ENCODE data around the gene SORCS2.

SORCS2 gene

DNA sequence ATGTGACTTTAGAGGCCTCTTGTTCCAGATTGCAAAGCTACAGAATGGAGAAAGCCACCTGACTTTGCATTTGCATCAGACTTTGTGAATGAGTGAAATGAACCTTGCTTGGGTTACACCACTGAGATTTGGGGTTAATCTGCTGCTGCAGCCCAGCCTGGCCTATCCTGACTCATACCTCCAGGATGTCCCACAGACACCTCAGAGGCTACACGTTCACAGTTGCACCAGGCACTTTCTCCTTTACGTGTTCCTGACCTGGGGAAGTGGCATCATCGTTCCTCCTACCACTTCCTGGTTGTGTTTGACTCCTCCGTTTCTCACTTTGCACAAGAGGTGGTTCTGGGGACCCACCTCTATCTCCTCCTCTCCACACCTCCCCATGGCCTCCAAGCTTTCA is 9.2 kb upstream of the SORCS2 start:
- DNase-seq (ENCODE audit: extremely low spot score), result no peak
- POLR2A ChIA-PET, result no interaction called here
- TF ChIP-seq HDGF (IDR thresholded peaks at IDR 0.05; ENCODE audit: borderline replicate concordance) (no peak), TARDBP (IDR thresholded peaks at IDR 0.05) (no peak), FOXK2 (IDR thresholded peaks at IDR 0.05) (no peak), ARNT (IDR thresholded peaks at IDR 0.05) (no peak), ZNF384 (IDR thresholded peaks at IDR 0.05) (no peak), ELF4 (IDR thresholded peaks at IDR 0.05) (no peak), CTBP1 (IDR thresholded peaks at IDR 0.05; ENCODE audit: borderline replicate concordance) (no peak), BHLHE40 (IDR thresholded peaks at IDR 0.05; ENCODE audit: borderline replicate concordance) (no peak), FOXA1 (IDR thresholded peaks at IDR 0.05) (no peak), NFRKB (IDR thresholded peaks at IDR 0.05) (no peak), LEF1 (IDR thresholded peaks at IDR 0.05; ENCODE audit: borderline replicate concordance) (no peak), SUZ12 (IDR thresholded peaks at IDR 0.05) (no peak), FOXM1 (IDR thresholded peaks at IDR 0.05; ENCODE audit: borderline replicate concordance) (no peak), SP1 (IDR thresholded peaks at IDR 0.05) (no peak)
- TF ChIP-seq, protein P1, sequence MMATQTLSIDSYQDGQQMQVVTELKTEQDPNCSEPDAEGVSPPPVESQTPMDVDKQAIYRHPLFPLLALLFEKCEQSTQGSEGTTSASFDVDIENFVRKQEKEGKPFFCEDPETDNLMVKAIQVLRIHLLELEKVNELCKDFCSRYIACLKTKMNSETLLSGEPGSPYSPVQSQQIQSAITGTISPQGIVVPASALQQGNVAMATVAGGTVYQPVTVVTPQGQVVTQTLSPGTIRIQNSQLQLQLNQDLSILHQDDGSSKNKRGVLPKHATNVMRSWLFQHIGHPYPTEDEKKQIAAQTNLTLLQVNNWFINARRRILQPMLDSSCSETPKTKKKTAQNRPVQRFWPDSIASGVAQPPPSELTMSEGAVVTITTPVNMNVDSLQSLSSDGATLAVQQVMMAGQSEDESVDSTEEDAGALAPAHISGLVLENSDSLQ (IDR thresholded peaks at IDR 0.05), result no peak
- CTCF ChIA-PET, result interaction anchor here (0.6 kb wide), 1 partner anchor 16 kb away, joined by 3 read pairs; no protein-coding TSS in a partner anchor

DNA sequence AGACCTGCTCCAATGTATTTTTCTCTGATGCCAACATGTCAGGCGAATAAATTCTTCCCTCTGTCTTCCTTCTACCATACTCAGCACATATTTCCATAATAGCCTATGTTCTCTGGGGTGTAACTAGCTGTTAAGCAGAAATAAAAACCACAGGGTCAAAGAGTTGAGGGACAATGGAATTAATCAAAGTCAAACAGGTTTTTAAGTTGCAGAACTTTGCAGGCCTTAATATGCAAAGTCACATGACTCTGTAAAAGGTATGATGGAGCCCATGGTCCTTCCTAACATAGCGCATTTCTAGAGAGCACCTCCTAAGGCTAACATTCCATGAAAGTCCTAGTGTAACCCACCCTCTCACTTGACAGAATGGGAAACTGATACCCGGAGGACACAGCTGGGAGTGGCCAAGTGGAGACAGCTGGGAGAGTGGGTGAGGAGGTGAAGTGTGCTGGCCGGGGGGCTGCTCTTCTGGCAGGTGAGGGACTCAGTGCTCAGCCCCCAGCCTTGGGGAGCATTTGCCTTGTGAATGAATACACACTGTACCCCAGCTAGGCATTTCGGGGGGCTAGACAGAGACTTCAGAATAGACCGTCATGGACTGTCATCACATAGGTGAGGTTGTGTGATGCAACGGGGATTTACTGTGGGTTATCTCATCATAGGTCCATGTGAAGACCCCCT is 8.4 kb upstream of the SORCS2 start:
- POLR2A ChIA-PET, result no interaction called here
- CTCF ChIA-PET, result no interaction called here
- no peak for DNase-seq (ENCODE audit: extremely low spot score)
- no peak for TF ChIP-seq SUZ12 (IDR thresholded peaks at IDR 0.05)
- no peak for TF ChIP-seq NFRKB (IDR thresholded peaks at IDR 0.05)
- TF ChIP-seq FOXA1 (IDR thresholded peaks at IDR 0.05), result no peak
- TF ChIP-seq SP1 (IDR thresholded peaks at IDR 0.05), result no peak
- TF ChIP-seq FOXK2 (IDR thresholded peaks at IDR 0.05), result no peak
- TF ChIP-seq, protein P1 (IDR thresholded peaks at IDR 0.05), result no peak
- no peak for TF ChIP-seq LEF1 (IDR thresholded peaks at IDR 0.05; ENCODE audit: borderline replicate concordance)
- no peak for TF ChIP-seq HDGF (IDR thresholded peaks at IDR 0.05; ENCODE audit: borderline replicate concordance)
- no peak for TF ChIP-seq CTBP1 (IDR thresholded peaks at IDR 0.05; ENCODE audit: borderline replicate concordance)
- no peak for TF ChIP-seq BHLHE40 (IDR thresholded peaks at IDR 0.05; ENCODE audit: borderline replicate concordance)
- no peak for TF ChIP-seq ELF4 (IDR thresholded peaks at IDR 0.05)
- no peak for TF ChIP-seq ARNT (IDR thresholded peaks at IDR 0.05)
- TF ChIP-seq L3MBTL2 (conservative IDR thresholded peaks at IDR 0.05), result no peak

DNA sequence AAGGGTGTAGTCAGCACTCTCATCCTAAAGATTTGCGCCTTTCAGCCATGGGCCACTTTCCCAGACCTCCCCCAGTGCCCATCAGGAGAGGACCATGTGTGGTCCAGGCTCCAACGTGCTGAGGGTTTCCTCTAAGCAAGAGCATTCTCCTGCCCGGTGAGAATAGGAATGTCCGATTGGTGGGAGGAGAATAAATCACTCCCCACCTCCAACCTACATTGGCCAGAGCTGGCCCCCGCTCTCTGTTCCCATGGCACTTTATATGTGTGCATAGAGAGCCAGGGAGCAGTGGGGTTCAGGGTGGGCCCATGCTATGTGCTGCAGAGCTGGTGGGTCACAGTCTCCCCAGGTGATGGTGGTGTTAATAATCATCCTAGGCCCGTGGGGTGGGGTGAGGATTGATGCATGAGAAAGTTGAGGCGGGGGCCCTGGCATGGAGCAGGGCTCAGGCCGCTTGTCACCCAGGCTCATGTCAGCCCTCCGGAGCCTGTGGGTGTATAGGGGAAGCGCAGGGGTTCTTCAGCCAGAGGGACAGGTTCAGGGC is 6.8 kb upstream of the SORCS2 start:
- CTCF ChIA-PET, result interaction anchor here (0.6 to 1.0 kb wide), 2 partner anchors 8 to 128 kb away, joined by 5 to 12 read pairs; no protein-coding TSS in a partner anchor
- TF ChIP-seq CTBP1 (IDR thresholded peaks at IDR 0.05; ENCODE audit: borderline replicate concordance) (no peak), FOXA1 (IDR thresholded peaks at IDR 0.05) (no peak), L3MBTL2 (conservative IDR thresholded peaks at IDR 0.05) (no peak), FOXM1 (IDR thresholded peaks at IDR 0.05; ENCODE audit: borderline replicate concordance) (no peak), FOXK2 (IDR thresholded peaks at IDR 0.05) (no peak), ELF4 (IDR thresholded peaks at IDR 0.05) (no peak), LEF1 (IDR thresholded peaks at IDR 0.05; ENCODE audit: borderline replicate concordance) (no peak)
- TF ChIP-seq, protein P1 (IDR thresholded peaks at IDR 0.05), result no peak
- POLR2A ChIA-PET, result no interaction called here
- no peak for DNase-seq (ENCODE audit: extremely low spot score)

DNA sequence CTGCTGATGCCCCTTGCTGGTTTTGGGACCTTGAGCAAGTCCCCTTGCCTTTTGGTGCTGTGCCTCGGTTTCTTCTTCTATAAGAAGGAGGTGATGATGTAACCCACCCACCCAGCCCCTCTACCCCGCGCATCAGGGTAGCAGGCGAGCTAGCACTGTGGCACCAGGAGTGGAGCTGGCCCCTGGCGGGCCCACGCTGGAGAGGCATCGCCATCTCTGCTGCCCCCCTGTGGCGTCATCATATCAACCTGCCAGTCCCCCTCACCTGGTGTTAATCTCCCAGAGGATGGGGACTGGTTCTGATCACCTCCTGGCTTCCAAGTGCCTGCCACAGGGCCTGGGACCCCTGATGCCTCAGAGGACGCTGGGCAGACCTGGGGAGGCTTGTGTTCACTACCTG is 6.3 kb upstream of the SORCS2 start:
- no peak for DNase-seq (ENCODE audit: extremely low spot score)
- POLR2A ChIA-PET, result no interaction called here
- CTCF ChIA-PET, result interaction anchor here (1.0 kb wide), 1 partner anchor 9 kb away, joined by 5 read pairs; no protein-coding TSS in a partner anchor
- TF ChIP-seq, protein P1 (IDR thresholded peaks at IDR 0.05), result no peak
- TF ChIP-seq SP1 (IDR thresholded peaks at IDR 0.05) (no peak), FOXK2 (IDR thresholded peaks at IDR 0.05) (no peak), HDGF (IDR thresholded peaks at IDR 0.05; ENCODE audit: borderline replicate concordance) (no peak), L3MBTL2 (conservative IDR thresholded peaks at IDR 0.05) (no peak)

DNA sequence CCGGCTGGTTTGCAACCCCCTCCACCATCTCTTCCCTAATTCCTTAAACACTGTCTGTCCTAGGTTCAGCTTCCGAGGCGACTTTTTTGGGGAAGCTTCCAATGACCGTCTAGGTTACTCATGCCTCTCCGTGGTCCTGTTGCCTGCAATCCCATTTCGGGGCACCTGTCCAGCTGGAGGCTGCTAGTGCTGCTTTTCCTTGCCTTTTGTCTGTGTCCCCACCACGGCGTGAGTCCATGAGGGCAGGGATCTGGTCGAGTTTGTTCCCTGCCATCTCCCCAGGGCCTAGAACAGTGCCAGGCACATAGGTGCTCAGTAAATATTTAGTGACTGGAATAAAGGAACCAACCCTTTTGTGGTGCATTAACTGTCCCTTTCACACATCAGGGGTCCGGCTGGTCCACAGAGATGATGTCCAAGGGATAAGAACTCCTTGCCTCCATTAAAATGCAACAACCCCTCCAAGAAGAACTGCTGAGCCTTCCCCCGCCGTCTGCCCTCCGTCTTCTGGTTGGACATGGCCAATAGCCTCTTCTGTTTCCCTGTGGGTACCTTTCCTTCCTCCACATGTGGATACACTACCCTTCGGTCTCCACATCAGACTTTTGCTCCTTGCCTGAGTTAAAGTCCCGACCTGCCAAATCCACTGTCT is 5.7 kb upstream of the SORCS2 start:
- DNase-seq (ENCODE audit: extremely low spot score), result no peak
- TF ChIP-seq ARNT (IDR thresholded peaks at IDR 0.05), result no peak
- TF ChIP-seq CTBP1 (IDR thresholded peaks at IDR 0.05; ENCODE audit: borderline replicate concordance), result no peak
- TF ChIP-seq LEF1 (IDR thresholded peaks at IDR 0.05; ENCODE audit: borderline replicate concordance), result no peak
- TF ChIP-seq NFRKB (IDR thresholded peaks at IDR 0.05), result no peak
- no peak for TF ChIP-seq FOXM1 (IDR thresholded peaks at IDR 0.05; ENCODE audit: borderline replicate concordance)
- TF ChIP-seq SP1 (IDR thresholded peaks at IDR 0.05), result no peak
- TF ChIP-seq TARDBP (IDR thresholded peaks at IDR 0.05), result no peak
- TF ChIP-seq, protein P1 (IDR thresholded peaks at IDR 0.05), result no peak
- TF ChIP-seq SUZ12 (IDR thresholded peaks at IDR 0.05), result no peak
- no peak for TF ChIP-seq FOXK2 (IDR thresholded peaks at IDR 0.05)
- TF ChIP-seq L3MBTL2 (conservative IDR thresholded peaks at IDR 0.05), result no peak
- TF ChIP-seq ELF4 (IDR thresholded peaks at IDR 0.05), result no peak
- no peak for TF ChIP-seq BHLHE40 (IDR thresholded peaks at IDR 0.05; ENCODE audit: borderline replicate concordance)
- no peak for TF ChIP-seq HDGF (IDR thresholded peaks at IDR 0.05; ENCODE audit: borderline replicate concordance)
- ChIA-PET CTCF (no interaction called here), POLR2A (no interaction called here)
